Heart left ventricle (tissue), 16 donors: ENCODE data around the gene RAB3GAP1. TPM values are rescaled to one million over a fixed set of nuclear protein-coding genes. Genes with fewer than 3 reads are reported as not detected.

Experiments used
- ATAC-seq, 4 donors: fragments of 200-7000 bp; cut with Tn5 transposase; one replicate each; pipeline ENCODE4 v1.9.1; 2020 to 2022; ENCODE audit warnings: moderate library complexity in 4 of 4, mild to moderate bottlenecking in 3 of 4, moderate number of reproducible peaks in 1 of 4
- DNase-seq, 5 donors: peaks; one replicate each; pipeline ENCODE4 v3.0.0-alpha.2; 2020
- H3K27ac ChIP-seq, 12 donors: fragments of 200-600 bp; sonication (generic) in 4 of 12; one replicate each; pipeline versions ENCODE4 v1.5.0 to v1.8.0; 2016 to 2022; ENCODE audit warnings: mild to moderate bottlenecking in 2 of 12
- H3K27me3 ChIP-seq, 9 donors: fragments of 200-600 bp; sonication (generic) in 2 of 9; one replicate each; pipeline versions ENCODE4 v1.5.1 to v1.8.0; 2016 to 2022; ENCODE audit warnings: mild to moderate bottlenecking in 3 of 9
- H3K36me3 ChIP-seq, 9 donors: fragments of 200-600 bp; sonication (generic) in 2 of 9; one replicate each; pipeline versions ENCODE4 v1.5.0 to v1.8.0; 2018 to 2022; ENCODE audit warnings: mild to moderate bottlenecking in 2 of 9
- H3K4me1 ChIP-seq, 12 donors: fragments of 200-600 bp; sonication (generic) in 4 of 12; one replicate each; pipeline versions ENCODE4 v1.5.0 to v1.8.0; 2016 to 2022; ENCODE audit warnings: mild to moderate bottlenecking in 3 of 12
- H3K4me3 ChIP-seq, 12 donors: fragments of 200-600 bp; sonication (generic) in 4 of 12; one replicate each; pipeline versions ENCODE4 v1.5.0 to v1.8.0; 2017 to 2022; ENCODE audit warnings: mild to moderate bottlenecking in 9 of 12, moderate library complexity in 4 of 12
- H3K9me3 ChIP-seq, 12 donors: fragments of 200-600 bp; sonication (generic) in 4 of 12; one replicate each; pipeline versions ENCODE4 v1.5.0 to v1.8.0; 2016 to 2022; ENCODE audit warnings: mild to moderate bottlenecking in 1 of 12
- CTCF ChIP-seq, 12 donors: fragments of 200-600 bp; sonication (generic) in 4 of 12; IDR thresholded peaks; one replicate each; pipeline versions ENCODE4 v1.5.0 to v1.8.0; 2018 to 2022; ENCODE audit warnings: antibody characterized with exemption in 12 of 12, mild to moderate bottlenecking in 5 of 12
- POLR2A ChIP-seq, 2 donors: fragments of 450-650 bp; IDR thresholded peaks; one replicate each; pipeline ENCODE4 v1.6.1; 2017; ENCODE audit warnings: antibody characterized with exemption in 2 of 2, mild to moderate bottlenecking in 2 of 2, moderate library complexity in 2 of 2
- WGBS, 4 donors: extraction: QIAGEN DNeasy Blood & Tissue Kit in 2 of 4; methylation state at CpG; one replicate each; pipeline versions ENCODE4 v1.1.5 to v1.1.7; 2013 to 2018; 5-methylcytosine and 5-hydroxymethylcytosine counted together
- intact Hi-C, 10 donors: fragments of 100-400 bp; cut with DNase I; formaldehyde crosslinking; loops; one replicate each; pipeline versions ENCODE4 v1.11.1 to v1.14.2; 2022
- polyA plus RNA-seq, 2 donors: library from polyadenylated mRNA; stranded (reverse); fragments of 200-250 nt; gene quantifications; one replicate each; pipeline ENCODE4 v1.2.3, GENCODE V29; 2013
- total RNA-seq, 9 donors: library from RNA; depleted of rRNA in 2 of 9; stranded (reverse); fragments of >200 nt in 2 of 9; fragmentation: NEBNext Ultra II Directional in 3 of 9; extraction: Animal tissue kit (Norgen Biotek cat#: 25700) in 3 of 9; gene quantifications; one replicate each; pipeline versions ENCODE4 v1.1.0 to v1.2.4, GENCODE V29; 2016 to 2023
- donor health status: ischemic (EF 13 %, LVEDD 7.1; RV severe dilation, severe dysfunction).
- donor health status: healthy with polysubstance abuse.
- donor health status: DM: no; HTN: yes; CAD: no.
- donor health status: DM: no; HTN: no; CAD: no.
- donor health status: ischemic (EF 25% LVEDD 6.9; RV normal size, moderate dysfunction).
- donor health status: ischemic (EF 25% LVEDD 5.7; RV mildly dilated, moderate dysfunction).
- donor health status: healthy.
- donor health status: DM: yes; HTN: yes; CAD: no.
- donor health status: ischemic (EF 35%, LVEDD 5.7; RV mildly dilated, moderate dysfunction).
- donor health status: nonischemic (EF 11% LVEDD 7.7; RV severe dilation, severe dysfunction).
- donor health status: DM: yes; HTN: yes; CAD: no.
- donor health status: PGD.
- donor health status: ischemic (EF 29% LVEDD 5.4; RV normal size, mild dysfunction).
- donor health status: nonischemic (EF 23%, LVEDD 6.1; RV moderate dilation, normal function).

The RAB3GAP1 gene
- total and polyA plus RNA-seq, 11 donors, result 16.7 to 63.6 (median 47.2) TPM

GRCh38 chr2:135169900-135170753 lies 118.0 kb downstream of the RAB3GAP1 start:
- DNase-seq (no peak), ATAC-seq (no peak)
- peaks cover 0 to 80% (median 67%) of the 10 kb centered on the region in 9 donors for H3K36me3 ChIP-seq
- H3K4me3 ChIP-seq, result no peak overlapping the region
- intact Hi-C loops, result loop anchor here in 1 of 10 donors (10.0 kb wide), 1 partner anchor 595 kb away; no protein-coding TSS in a partner anchor
- H3K4me1 ChIP-seq, result no peaks in the 10 kb centered on the region
- TF ChIP-seq CTCF (IDR thresholded peaks at IDR 0.05) (no peak), POLR2A (IDR thresholded peaks at IDR 0.05) (no peak)
- H3K9me3 ChIP-seq, result no peaks in the 10 kb centered on the region
- no peaks in the 10 kb centered on the region for H3K27me3 ChIP-seq
- H3K27ac ChIP-seq, result no peak overlapping the region
- 93 to 97% (median 96%) methylated on average over 11 of the region's 11 CpGs for WGBS, 4 donors

- H3K36me3 ChIP-seq, result peaks cover 0 to 64% (median 34%) of the 10 kb centered on the region in 9 donors
- H3K4me3 ChIP-seq, result no peak overlapping the region
- DNase-seq, result no peak
- 79 to 85% (median 83%) methylated on average over 7 to 9 of the region's 9 CpGs for WGBS, 4 donors
- H3K4me1 ChIP-seq, result no peaks in the 10 kb centered on the region
- H3K27me3 ChIP-seq, result no peaks in the 10 kb centered on the region
- peak in 1 of 4 donors; percentile 31 for ATAC-seq
- intact Hi-C loops, result no loop called here
- H3K27ac ChIP-seq, result no peak overlapping the region
- no peak for TF ChIP-seq CTCF (IDR thresholded peaks at IDR 0.05)
- TF ChIP-seq POLR2A (IDR thresholded peaks at IDR 0.05), result no peak
- H3K9me3 ChIP-seq, result peaks cover 0 to 15% (median 0%) of the 10 kb centered on the region in 12 donors
Observed at GRCh38 chr2:135174049-135174809, 122.1 kb downstream of the RAB3GAP1 start.

GRCh38 chr2:135174810-135175093 lies 122.7 kb downstream of the RAB3GAP1 start:
- WGBS, 4 donors, result 91 to 97% (median 92%) methylated on average over 6 of the region's 6 CpGs
- no peak for TF ChIP-seq POLR2A (IDR thresholded peaks at IDR 0.05)
- TF ChIP-seq CTCF (IDR thresholded peaks at IDR 0.05), result no peak
- peaks cover 0 to 59% (median 28%) of the 10 kb centered on the region in 9 donors for H3K36me3 ChIP-seq

GRCh38 chr2:135175177-135175576 lies 123.1 kb downstream of the RAB3GAP1 start:
- Histone ChIP-seq H3K27ac (no peak overlapping the region), H3K36me3 (peaks cover 0 to 59% (median 24%) of the 10 kb centered on the region in 9 donors), H3K27me3 (no peaks in the 10 kb centered on the region), H3K4me1 (no peaks in the 10 kb centered on the region), H3K4me3 (no peak overlapping the region), H3K9me3 (peaks cover 0 to 15% (median 0%) of the 10 kb centered on the region in 12 donors)
- ATAC-seq, result no peak
- WGBS, 4 donors, result 87 to 91% (median 88%) methylated on average over 3 of the region's 3 CpGs
- intact Hi-C loops, result no loop called here
- no peak for DNase-seq
- TF ChIP-seq POLR2A (IDR thresholded peaks at IDR 0.05) (no peak), CTCF (IDR thresholded peaks at IDR 0.05) (no peak)

More at GRCh38 chr2:135174810-135175093, 122.7 kb downstream of the RAB3GAP1 start:
- Histone ChIP-seq H3K9me3 (peaks cover 0 to 15% (median 0%) of the 10 kb centered on the region in 12 donors), H3K27me3 (no peaks in the 10 kb centered on the region), H3K4me1 (no peaks in the 10 kb centered on the region), H3K27ac (no peak overlapping the region), H3K4me3 (no peak overlapping the region)
- intact Hi-C loops, result no loop called here
- no peak for DNase-seq
- ATAC-seq, result no peak
